HepG2 (cell line): ENCODE data around the gene PSMD3. TPM values are rescaled to one million over a fixed set of nuclear protein-coding genes. Genes with fewer than 3 reads are reported as not detected.

Source experiments
- ARID5B ChIP-seq: IDR thresholded peaks from 2 replicates; pipeline ENCODE4 v1.4.0; 2020; ENCODE audit warnings: mild to moderate bottlenecking, missing genetic modification reagents
- DMTF1 ChIP-seq: sonication (generic); formaldehyde crosslinking; IDR thresholded peaks from 2 replicates; pipeline ENCODE4 v1.4.0; 2020; ENCODE audit warnings: mild to moderate bottlenecking, missing genetic modification reagents
- EHMT2 ChIP-seq: fragments of 200-600 bp; sonication (generic); IDR thresholded peaks from 2 replicates; pipeline ENCODE4 v1.7.0; 2017; ENCODE audit warnings: antibody characterized with exemption, low read depth, low read length, borderline replicate concordance
- FOXA1 ChIP-seq, 2 experiments: fragments of 450-650 bp in 1 of 2; sonication (generic) in 1 of 2; formaldehyde crosslinking in 1 of 2; IDR thresholded peaks; 2 replicates each; pipeline versions ENCODE4 v1.4.0 to v1.6.1; 2016 to 2020; ENCODE audit warnings: missing genetic modification reagents in 1 of 2
- HIVEP1 ChIP-seq: sonication (generic); formaldehyde crosslinking; IDR thresholded peaks from 2 replicates; pipeline ENCODE4 v1.4.0; 2020; ENCODE audit warnings: mild to moderate bottlenecking, missing genetic modification reagents
- KDM5B ChIP-seq: sonication (generic); formaldehyde crosslinking; IDR thresholded peaks from 2 replicates; pipeline ENCODE4 v1.4.0; 2020; ENCODE audit warnings: missing genetic modification reagents, mild to moderate bottlenecking, borderline replicate concordance
- SOX6 ChIP-seq, 2 experiments: fragments of 450-650 bp in 1 of 2; sonication (generic) in 1 of 2; formaldehyde crosslinking in 1 of 2; IDR thresholded peaks; 2 replicates each; pipeline versions ENCODE4 v1.4.0 to v1.6.1; 2017 to 2020; ENCODE audit warnings: antibody characterized with exemption in 1 of 2, mild to moderate bottlenecking in 1 of 2, missing genetic modification reagents in 1 of 2
- TFDP2 ChIP-seq: sonication (generic); formaldehyde crosslinking; IDR thresholded peaks from 2 replicates; pipeline ENCODE4 v1.4.0; 2020; ENCODE audit warnings: missing genetic modification reagents
- ZBTB33 ChIP-seq: sonication (generic); formaldehyde crosslinking; IDR thresholded peaks from 2 replicates; pipeline ENCODE4 v1.4.0; 2020; ENCODE audit warnings: missing genetic modification reagents
- ZFP36L1 ChIP-seq: sonication (generic); formaldehyde crosslinking; IDR thresholded peaks from 2 replicates; pipeline ENCODE4 v1.8.0; 2022; ENCODE audit warnings: mild to moderate bottlenecking, missing genetic modification reagents, moderate library complexity
- ZFP91 ChIP-seq: sonication (generic); formaldehyde crosslinking; IDR thresholded peaks from 2 replicates; pipeline ENCODE4 v1.9.0; 2022; ENCODE audit warnings: missing genetic modification reagents, mild to moderate bottlenecking, borderline replicate concordance
- ZNF207 ChIP-seq: fragments of 450-650 bp; IDR thresholded peaks from 2 replicates; pipeline ENCODE4 v1.6.1; 2016; ENCODE audit warnings: antibody characterized with exemption, borderline replicate concordance
- ZNF501 ChIP-seq: sonication (generic); formaldehyde crosslinking; IDR thresholded peaks from 2 replicates; pipeline ENCODE4 v1.5.1; 2020; ENCODE audit warnings: mild to moderate bottlenecking, moderate library complexity, missing genetic modification reagents
- ZNF770 ChIP-seq: sonication (generic); formaldehyde crosslinking; IDR thresholded peaks from 2 replicates; pipeline ENCODE4 v1.5.0; 2020; ENCODE audit warnings: mild to moderate bottlenecking, missing genetic modification reagents
- polyA plus RNA-seq, 8 experiments: library from polyadenylated mRNA; depleted of rRNA in 3 of 8; stranded (reverse) in 7 of 8; unstranded in 1 of 8; fragments of >200 nt; fragmentation: Illumina TruSeq in 4 of 8; extraction: Trizol in 4 of 8; gene quantifications; 2 replicates each; pipeline versions ENCODE4 v1.2.1 to v1.2.3, GENCODE V29; 2011 to 2016; ENCODE audit warnings: low read depth in 4 of 8, missing spikeins in 1 of 8, mixed read lengths in 1 of 8; ENCODE audit not compliant: insufficient read depth in 1 of 8
- total RNA-seq, 5 experiments: library from RNA; depleted of rRNA; stranded (reverse); fragments of >200 nt; fragmentation: Illumina TruSeq; extraction: Trizol; gene quantifications; 2 replicates each; pipeline ENCODE4 v1.2.3, GENCODE V29; 2016; ENCODE audit warnings: low read depth in 1 of 5

Gene PSMD3
- total and polyA plus RNA-seq, 2 of the 13 experiments (the other 11 are each of a cell fraction or from before 2014, with no cell fraction given): 97.4 to 146 TPM

- no peak for TF ChIP-seq ZNF770 (CRISPR knock-in tag)
- TF ChIP-seq HIVEP1: peak; percentile 76; the same call in 1 of the 2 replicates
- peak; percentile 76; the same call in 1 of the 2 replicates for TF ChIP-seq KDM5B
- TF ChIP-seq ZNF207: no peak
- 0 out of 2 replicates have a peak, but pooled peaks have one; percentile 27 for TF ChIP-seq ZNF501 (CRISPR knock-in tag)
- no peak for TF ChIP-seq FOXA1 (IDR thresholded peaks at IDR 0.05)
- TF ChIP-seq FOXA1 (CRISPR knock-in tag; IDR thresholded peaks at IDR 0.05): 0 out of 2 replicates have a peak, but pooled peaks have one; percentile 16
- no peak for TF ChIP-seq DMTF1
- TF ChIP-seq ARID5B: 0 out of 2 replicates have a peak, but pooled peaks have one; percentile 1
- no peak for TF ChIP-seq TFDP2 (CRISPR knock-in tag)
- 0 out of 2 replicates have a peak, but pooled peaks have one; percentile 12 for TF ChIP-seq ZFP91 (CRISPR knock-in tag)
- 0 out of 2 replicates have a peak, but pooled peaks have one; percentile 13 for TF ChIP-seq ZBTB33 (CRISPR knock-in tag)
- no peak for TF ChIP-seq SOX6 (IDR thresholded peaks at IDR 0.05)
- peak; percentile 48; the same call in 1 of the 2 replicates for TF ChIP-seq SOX6 (CRISPR knock-in tag; IDR thresholded peaks at IDR 0.05)
- no peak for TF ChIP-seq EHMT2
- no peak for TF ChIP-seq ZFP36L1 (CRISPR knock-in tag)
Measured at GRCh38 chr17:39953471-39953888, 27.1 kb upstream of the PSMD3 start (continued).
